H7 (cell line): ENCODE results near the gene OTC. TPM values are rescaled to one million over a fixed set of nuclear protein-coding genes. Genes with fewer than 3 reads are reported as not detected.

Source experiments
- DNase-seq: peaks from one replicate; pipeline ENCODE4 v3.0.0; 2012
- H3K27me3 ChIP-seq: 2 replicates; pipeline ENCODE4 v1.6.0; 2011; ENCODE audit warnings: mild to moderate bottlenecking, low read length; ENCODE audit not compliant: control insufficient read depth, insufficient read depth
- H3K36me3 ChIP-seq: replicated peaks from 2 replicates; pipeline ENCODE4 v1.5.1; 2011; ENCODE audit warnings: low read length; ENCODE audit not compliant: control insufficient read depth, insufficient read depth
- H3K4me3 ChIP-seq: 2 replicates; pipeline ENCODE4 v1.5.1; 2011; ENCODE audit warnings: low read depth, mild to moderate bottlenecking, control low read depth, low read length, moderate library complexity; ENCODE audit not compliant: insufficient read depth
- total RNA-seq: library from RNA; depleted of rRNA; stranded (reverse); fragments of >200 nt; shearing (Covaris generic); gene quantifications from 2 replicates; pipeline ENCODE4 v1.2.3, GENCODE V29; 2014; rRNA removed

Gene OTC
- not detected in 2 replicates for total RNA-seq

DNA sequence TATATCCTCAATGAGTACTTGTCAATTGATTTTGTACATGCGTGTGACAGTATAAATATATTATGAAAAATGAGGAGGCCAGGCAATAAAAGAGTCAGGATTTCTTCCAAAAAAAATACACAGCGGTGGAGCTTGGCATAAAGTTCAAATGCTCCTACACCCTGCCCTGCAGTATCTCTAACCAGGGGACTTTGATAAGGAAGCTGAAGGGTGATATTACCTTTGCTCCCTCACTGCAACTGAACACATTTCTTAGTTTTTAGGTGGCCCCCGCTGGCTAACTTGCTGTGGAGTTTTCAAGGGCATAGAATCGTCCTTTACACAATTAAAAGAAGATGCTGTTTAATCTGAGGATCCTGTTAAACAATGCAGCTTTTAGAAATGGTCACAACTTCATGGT is at the start of gene OTC:
TSS of gene OTC (plus strand) at position 243 of the 400 bp plus-strand sequence. CDS start at position 336, 93 bp downstream.
- no peak for DNase-seq
- Histone ChIP-seq H3K4me3 (no peak within 1 kb of the TSS), H3K36me3 (no peaks in the 10 kb centered on the region), H3K27me3 (no peaks in the 10 kb centered on the region)

GRCh38 chrX:38304010-38304409 is 48.4 kb upstream of the OTC start:
- Histone ChIP-seq H3K27me3 (no peaks in the 10 kb centered on the region), H3K36me3 (no peaks in the 10 kb centered on the region), H3K4me3 (no peak overlapping the region)
- no peak for DNase-seq

DNA sequence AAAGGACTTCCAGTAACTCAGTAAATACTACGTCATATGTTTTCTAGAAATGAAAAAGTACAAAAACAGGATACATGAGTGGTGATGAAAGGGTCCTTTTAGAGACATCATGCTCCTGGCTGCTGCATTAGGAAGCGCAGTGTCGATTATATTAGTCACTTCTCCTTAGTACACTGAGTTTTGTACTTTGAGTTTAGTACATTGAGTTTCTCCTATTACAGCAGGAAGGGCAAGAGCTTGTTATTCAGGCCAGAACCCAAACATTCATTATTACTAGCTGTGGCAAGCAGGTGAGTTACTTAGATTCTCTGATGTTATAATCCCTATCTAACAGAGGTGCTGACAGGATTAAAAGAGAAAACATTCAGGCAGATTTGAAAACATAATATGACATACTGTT is 46.4 kb upstream of the OTC start:
- H3K4me3 ChIP-seq = no peak overlapping the region
- H3K27me3 ChIP-seq = no peaks in the 10 kb centered on the region

GRCh38 chrX:38311743-38312142 is 40.7 kb upstream of the OTC start:
- no peak for DNase-seq
- no peak overlapping the region for H3K4me3 ChIP-seq
- no peaks in the 10 kb centered on the region for H3K27me3 ChIP-seq
- H3K36me3 ChIP-seq = no peaks in the 10 kb centered on the region; the same call in 1 of the 2 replicates

More for the DNA sequence above, 46.4 kb upstream of the OTC start:
- no peak for DNase-seq
- H3K36me3 ChIP-seq = no peaks in the 10 kb centered on the region; the same call in 1 of the 2 replicates

GRCh38 chrX:38312436-38312835 is 40.0 kb upstream of the OTC start:
- Histone ChIP-seq H3K36me3 (no peaks in the 10 kb centered on the region; the same call in 1 of the 2 replicates), H3K27me3 (no peaks in the 10 kb centered on the region), H3K4me3 (no peak overlapping the region)
- DNase-seq = no peak

DNA sequence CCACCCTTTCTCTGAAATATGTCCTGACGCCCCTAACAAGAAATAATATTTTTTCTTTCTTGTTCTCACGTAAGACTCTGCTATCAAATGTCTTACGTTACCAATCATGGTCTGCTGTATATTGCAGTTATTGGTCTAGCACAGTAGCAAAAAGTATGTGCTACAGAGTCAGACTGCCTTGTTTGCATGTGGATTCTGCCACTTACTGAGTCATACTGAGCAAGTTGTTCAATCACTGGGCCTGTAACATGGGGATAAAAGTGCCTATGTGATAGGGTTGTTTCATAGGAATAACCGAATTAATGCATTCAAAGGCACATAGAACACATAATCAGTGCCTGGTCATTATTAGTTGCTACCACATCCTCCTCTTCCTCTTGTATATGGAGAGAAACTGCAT is 39.2 kb upstream of the OTC start:
- no peak overlapping the region for H3K4me3 ChIP-seq
- no peak for DNase-seq

GRCh38 chrX:38315186-38315585 is 37.2 kb upstream of the OTC start:
- H3K4me3 ChIP-seq = no peak overlapping the region

More for the DNA sequence above, 39.2 kb upstream of the OTC start:
- Histone ChIP-seq H3K27me3 (no peaks in the 10 kb centered on the region), H3K36me3 (no peaks in the 10 kb centered on the region; the same call in 1 of the 2 replicates)

DNA sequence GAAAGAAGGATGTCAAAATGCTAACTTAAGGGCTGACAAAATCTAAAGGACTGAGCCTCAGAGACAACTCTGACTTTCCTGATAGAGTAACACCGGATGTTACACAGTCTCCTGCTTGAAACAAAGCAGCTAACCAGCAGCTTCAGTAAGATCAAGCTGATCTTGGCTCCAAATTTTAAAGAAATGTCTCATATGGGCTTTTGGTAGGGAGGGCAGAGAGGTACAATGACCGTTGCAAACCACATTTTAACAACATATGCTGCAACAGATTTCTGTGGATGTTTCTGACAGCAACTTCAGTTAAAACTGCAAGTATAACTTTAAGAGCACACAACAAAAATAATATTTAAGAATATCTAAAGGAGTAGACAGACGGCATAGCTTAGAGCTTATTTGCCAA is 34.2 kb upstream of the OTC start:
- Histone ChIP-seq H3K4me3 (no peak overlapping the region), H3K27me3 (no peaks in the 10 kb centered on the region), H3K36me3 (no peaks in the 10 kb centered on the region)
- DNase-seq = no peak

More at GRCh38 chrX:38315186-38315585, 37.2 kb upstream of the OTC start:
- DNase-seq = no peak
- H3K36me3 ChIP-seq = no peaks in the 10 kb centered on the region
- H3K27me3 ChIP-seq = no peaks in the 10 kb centered on the region

- Histone ChIP-seq H3K36me3 (no peaks in the 10 kb centered on the region), H3K4me3 (no peak overlapping the region), H3K27me3 (no peaks in the 10 kb centered on the region)
- no peak for DNase-seq
These were observed 33.8 kb upstream of the OTC start for GRCh38 chrX:38318606-38319005.

DNA sequence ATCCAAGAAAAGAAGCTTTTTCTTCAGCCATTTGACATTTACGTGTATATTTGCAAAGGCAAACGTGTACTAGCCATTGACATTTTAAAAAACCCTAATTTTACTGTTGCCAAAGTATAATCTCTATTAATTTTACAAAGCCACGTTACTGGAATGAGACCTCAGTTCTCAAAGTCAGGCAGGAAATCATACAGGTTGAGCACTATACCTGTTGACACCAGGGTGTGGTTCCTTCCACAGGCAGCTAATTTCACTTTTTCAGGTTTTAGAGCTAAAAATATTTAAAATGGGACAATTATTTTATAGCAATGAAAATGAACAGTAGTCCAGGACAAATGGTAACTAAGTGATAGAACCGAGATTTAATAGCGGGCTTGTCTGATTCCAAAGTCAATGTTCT is 31.6 kb upstream of the OTC start:
- H3K4me3 ChIP-seq = no peak overlapping the region
- no peaks in the 10 kb centered on the region for H3K36me3 ChIP-seq
- H3K27me3 ChIP-seq = no peaks in the 10 kb centered on the region
- no peak for DNase-seq

DNA sequence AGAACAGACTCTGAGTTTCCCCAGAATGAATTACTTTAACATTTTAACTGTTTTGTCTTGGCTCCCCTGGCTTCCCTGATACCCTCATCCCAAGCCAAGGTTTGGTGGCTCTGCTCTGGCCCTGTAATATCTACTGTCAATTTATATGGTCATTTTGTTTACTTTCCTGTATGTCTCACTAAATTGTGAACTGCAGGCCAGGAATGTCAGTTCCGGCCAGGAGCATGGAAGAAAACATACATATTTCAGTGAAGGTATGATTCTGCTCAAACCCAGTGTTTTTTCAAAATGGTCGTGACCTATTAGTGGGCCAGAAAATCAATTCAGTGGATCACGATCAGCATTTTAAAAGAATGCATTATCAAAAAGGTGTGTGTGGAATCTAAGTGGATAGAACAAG is 26.3 kb upstream of the OTC start:
- Histone ChIP-seq H3K36me3 (no peaks in the 10 kb centered on the region), H3K4me3 (peak overlapping the region; percentile 73), H3K27me3 (no peaks in the 10 kb centered on the region)
- DNase-seq = no peak

DNA sequence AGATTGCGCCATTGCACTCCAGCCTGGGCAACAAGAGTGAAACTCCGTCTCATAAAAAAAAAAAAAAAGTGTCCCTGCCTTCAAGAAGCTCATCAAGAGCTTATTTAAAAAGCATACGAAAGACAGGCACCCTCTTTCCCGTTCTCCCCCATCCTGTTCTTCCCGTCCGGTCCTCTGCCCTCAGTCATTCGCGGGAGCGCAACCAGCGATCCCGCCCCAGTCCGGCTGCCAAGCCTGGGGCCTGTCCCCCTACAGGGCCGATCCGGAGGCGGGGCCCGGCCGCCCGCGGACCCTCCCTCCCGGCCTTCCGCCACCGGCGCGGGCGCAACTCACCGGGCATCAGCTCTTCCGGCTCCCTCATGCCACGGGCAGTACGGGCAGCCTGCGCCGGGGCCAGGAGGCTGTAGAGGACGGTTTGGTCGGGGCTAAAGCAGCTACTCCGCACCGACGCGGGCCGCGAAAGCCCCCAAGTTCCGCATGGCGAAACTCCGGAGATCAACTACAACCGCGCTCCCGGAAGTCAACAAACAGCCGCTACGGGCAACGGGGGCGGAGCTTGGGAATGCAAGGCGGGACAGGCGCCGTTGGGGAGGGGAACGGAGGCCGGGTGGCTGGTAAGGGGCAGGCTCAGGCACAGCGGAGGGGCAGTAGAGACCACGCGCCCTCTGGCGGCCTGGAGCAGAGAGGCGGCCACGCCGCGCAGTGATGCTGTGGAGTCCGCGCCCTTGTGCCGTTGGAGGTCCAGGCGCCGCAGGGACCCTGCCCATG is 25.2 kb upstream of the OTC start, which contains the start of gene RPGR:
TSS of gene RPGR (minus strand) at position 503 of the 768 bp plus-strand sequence. CDS start at position 361, 142 bp downstream.
- peak; percentile 90 for DNase-seq
- Histone ChIP-seq H3K27me3 (no peaks in the 10 kb centered on the region), H3K36me3 (no peaks in the 10 kb centered on the region), H3K4me3 (peak within 1 kb of the TSS; percentile 73)

DNA sequence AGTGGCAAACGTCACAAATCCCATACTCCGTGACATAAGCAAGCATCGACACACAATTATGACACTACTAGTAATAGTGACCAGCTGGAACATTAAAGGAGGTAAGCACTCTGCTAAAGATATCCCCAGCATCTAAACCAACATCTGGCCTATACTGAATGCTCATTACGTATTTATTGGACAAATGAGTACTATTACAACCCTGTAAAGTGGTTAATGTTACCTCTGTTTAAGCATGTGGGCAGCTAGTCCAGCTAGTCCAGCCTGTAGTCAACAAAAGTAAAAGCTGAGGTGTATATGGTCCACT is 24.7 kb upstream of the OTC start:
- no peak for DNase-seq
- H3K4me3 ChIP-seq = 0 out of 2 replicates have a peak overlapping the region, but pooled peaks have one; percentile 6

DNA sequence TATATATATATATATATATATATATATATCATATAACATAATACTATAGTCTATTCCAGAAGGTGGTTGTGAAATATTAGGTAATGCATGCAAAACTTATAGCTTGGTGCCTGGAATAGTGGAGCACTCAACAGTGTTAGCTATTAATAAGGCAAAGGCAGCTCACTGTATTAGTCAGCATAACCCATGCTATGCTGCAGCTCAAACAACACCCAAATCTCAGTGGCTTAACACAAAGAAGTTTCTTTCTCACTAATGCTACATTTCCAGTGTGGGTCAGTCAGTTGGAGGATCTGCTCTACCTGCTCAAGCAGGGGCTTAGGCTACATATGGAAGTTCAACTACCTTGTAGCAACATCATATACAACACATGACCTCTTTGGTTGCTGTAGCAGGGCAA is 19.9 kb upstream of the OTC start:
- Histone ChIP-seq H3K4me3 (no peak overlapping the region), H3K27me3 (no peaks in the 10 kb centered on the region), H3K36me3 (no peaks in the 10 kb centered on the region)
- no peak for DNase-seq

More for the DNA sequence above, 24.7 kb upstream of the OTC start:
- H3K27me3 ChIP-seq = no peaks in the 10 kb centered on the region
- no peaks in the 10 kb centered on the region for H3K36me3 ChIP-seq

DNA sequence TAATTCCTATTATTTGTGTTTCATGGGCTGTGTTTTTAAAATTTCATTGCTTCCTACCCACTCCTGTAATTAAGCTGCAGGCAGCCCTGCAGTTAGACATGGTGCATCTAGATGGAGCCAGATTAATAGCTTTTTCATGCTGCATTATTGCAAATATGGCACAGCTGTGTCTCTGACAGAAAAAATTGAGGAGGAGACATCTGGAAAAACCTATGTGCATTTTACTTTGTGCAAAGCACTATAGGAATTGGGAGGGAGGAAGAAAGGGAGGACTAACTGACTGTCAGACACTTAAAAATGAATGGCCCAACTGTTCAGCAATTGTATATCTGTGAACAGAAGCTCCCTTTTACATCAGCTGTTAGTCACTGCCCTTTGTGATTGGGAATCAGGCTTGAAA is 17.0 kb upstream of the OTC start:
- Histone ChIP-seq H3K36me3 (no peaks in the 10 kb centered on the region), H3K27me3 (no peaks in the 10 kb centered on the region), H3K4me3 (no peak overlapping the region)
- DNase-seq = no peak
